ENCODE data around the gene KRTAP4-3.

DNA sequence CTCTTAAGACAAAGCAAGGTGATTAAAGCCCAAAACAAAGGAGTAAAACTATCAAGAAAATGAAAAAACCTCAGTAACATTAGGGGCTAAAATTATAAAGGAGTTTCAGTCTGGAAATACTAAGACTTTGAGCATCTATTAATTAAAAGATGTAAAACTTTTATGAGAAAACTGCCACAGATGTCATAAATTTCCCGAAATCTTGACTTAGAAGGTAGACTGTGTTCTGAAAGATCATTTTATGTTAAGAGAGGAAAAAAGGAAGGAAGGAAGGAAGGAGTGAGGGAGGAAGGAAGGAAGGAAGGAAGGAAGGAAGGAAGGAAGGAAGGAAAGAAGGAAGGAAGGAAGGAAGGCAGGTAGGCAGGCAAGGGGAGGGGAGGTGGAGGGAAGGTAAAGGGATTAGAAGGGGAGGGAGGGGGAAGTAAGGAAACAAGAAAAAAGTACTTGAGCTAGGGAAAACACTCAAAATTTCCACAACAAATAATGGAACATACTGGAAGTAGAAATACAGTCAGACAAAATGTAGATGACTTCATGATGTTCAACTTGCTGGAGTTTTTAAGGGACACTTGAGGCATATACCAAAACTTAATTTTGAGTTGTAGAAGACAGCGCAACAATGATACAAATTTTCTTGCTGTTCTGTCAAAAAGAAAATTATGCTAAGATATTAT lies 20.4 kb downstream of the KRTAP4-3 start:
- TF ChIP-seq CTCF (IDR thresholded peaks at IDR 0.05) (no peak), POLR2A (IDR thresholded peaks at IDR 0.05) (no peak)

Data from gastroesophageal sphincter (tissue), 3 donors.